Dermis microvascular lymphatic vessel endothelial cell (primary cell): ENCODE results near the gene TM9SF4. TPM values are rescaled to one million over a fixed set of nuclear protein-coding genes. Genes with fewer than 3 reads are reported as not detected.
A peak's percentile ranks its signal among the peaks of the same experiment; 100 is the strongest.
"Not testable (repeated sequence)": the region's sequence is repeated elsewhere in the genome, so short reads cannot be mapped to it uniquely, and the experiment has no call there.

ENCODE experiments used
- DNase-seq, 2 donors: peaks; one replicate each; pipeline versions ENCODE4 v3.0.0 to v3.0.0-alpha.2; 2010; ENCODE audit warnings: low read depth in 2 of 2
- total RNA-seq: library from RNA; depleted of rRNA; stranded (reverse); fragments of >200 nt; gene quantifications from 2 replicates; pipeline ENCODE4 v1.2.1, GENCODE V29; 2014

Gene TM9SF4
- total RNA-seq, 1 donor from 2014 or later, result 16.7 TPM

DNA sequence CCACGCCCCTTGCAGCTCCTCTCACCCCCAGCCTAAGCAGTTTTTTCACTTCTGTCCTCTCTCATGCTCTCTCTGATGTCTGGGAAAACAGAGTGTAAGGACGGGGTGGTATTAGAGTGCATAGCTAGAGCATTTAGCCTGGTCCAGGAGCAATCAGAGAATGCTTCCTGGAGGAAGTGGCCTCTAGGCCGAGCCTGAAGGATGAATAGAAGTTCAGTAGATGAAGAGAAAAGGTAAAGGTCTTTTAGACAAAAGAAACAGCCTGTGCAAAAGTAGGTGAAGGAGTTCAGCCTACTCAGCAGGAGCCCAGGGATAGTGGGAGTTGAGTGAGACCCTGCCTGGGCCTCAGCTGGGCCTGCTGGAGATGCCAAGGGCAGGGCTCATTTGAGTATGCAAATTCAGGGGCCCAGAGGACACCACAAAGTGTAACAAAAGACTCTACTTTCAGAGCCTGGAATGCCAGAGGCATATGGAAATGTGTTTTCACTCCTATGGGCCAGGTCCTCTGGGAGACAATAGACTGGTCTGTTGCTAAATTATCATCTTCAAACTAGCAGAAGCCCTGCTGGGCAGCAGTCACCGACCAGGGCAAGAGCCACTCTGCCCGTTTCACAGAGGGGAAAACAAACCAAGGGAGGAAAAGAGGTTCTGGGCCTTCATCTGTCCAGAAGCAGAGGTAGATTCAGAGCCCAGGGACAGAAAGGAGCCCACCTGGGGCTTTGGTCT, 19.7 kb upstream of the TM9SF4 start:
- no peak for DNase-seq

DNA sequence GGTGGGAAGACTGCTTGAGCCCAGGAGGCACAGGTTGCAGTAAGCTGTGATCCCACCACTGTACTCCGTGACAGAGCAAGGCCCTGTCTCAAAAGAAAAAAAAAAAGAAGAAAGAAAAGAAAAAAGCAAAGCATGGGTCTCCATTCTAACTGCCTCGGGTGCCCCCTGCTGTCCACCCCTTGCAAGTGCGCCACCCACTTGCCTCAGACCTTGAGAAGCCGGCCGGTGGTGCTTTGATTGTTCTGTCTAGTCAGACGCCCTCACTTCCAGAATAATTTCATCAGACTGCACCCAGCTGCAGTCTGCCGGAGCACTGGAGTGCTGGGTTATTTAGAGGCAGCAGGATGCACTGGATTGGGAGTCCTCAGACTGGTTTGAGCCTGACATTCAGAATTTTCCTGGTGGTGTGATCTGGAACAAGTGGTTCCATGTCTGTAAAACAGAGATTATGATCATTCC, 17.6 kb upstream of the TM9SF4 start:
- peak; percentile 21 to 72 for DNase-seq

DNA sequence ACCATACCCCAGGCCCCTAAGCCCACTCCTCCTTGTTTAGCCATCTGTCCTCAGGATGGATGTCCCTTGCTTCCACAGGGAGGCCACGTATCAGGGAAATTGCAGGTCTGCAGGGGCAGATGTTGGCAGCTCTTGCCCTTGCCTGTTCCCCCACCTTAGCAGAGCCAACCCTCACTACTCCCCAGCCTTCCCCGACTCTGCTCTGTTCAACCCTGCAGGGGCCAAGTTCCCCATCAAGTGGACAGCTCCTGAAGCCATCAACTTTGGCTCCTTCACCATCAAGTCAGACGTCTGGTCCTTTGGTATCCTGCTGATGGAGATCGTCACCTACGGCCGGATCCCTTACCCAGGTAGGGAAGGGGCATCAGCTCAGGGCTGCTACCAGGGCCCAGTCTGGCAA, 10.7 kb upstream of the TM9SF4 start:
- no peak for DNase-seq

DNA sequence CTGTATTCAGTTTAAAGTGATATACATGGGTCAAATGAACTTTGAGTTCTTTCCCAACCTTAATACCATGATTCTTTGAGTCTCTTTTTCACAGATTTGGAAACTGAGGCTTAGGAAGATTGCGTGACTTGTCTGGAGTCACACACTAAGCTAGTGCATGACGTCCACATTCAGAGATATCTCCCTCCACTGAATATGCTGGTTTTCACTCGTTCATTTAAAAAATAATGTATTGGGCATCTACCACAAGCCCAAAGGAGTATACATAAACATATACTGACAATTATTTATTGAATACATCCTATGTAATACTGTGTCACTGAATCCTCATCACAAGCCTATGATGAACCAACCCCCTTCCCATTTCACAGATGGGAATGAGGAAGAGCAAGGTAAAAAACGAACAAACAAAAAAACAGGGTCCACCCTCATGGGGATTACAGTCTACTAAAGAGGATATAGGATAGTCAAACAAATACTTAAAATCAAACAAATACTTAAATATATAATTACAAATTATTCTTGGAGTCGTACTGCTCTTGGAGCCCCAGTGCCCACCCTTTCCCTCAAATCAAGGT, 611 bp upstream of the TM9SF4 start:
- no peak for DNase-seq

DNA sequence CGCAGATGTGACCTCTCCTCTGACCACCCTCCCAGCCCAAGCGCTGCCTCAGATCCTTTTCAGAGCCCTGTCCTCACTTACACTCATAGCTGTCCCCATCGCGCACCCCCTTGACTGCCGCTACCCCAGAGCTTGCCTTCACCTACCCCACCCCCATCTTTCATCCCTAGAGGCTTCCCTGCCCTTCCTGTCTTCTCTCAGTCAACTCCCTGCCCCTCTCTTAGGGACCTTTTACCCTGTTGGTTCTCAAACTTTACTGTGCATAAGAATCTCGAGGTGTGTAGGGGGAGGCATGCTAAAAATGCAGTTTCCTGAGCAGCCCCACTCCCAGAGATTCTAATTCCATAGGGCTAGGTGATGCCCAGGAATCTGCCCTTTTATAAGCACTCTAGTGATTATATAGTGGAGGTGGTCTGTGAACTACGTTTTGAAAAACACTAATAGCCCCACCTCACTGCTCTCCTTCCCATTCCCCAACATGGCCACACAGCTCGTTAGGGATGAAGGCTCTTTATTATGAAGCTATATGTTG, 725 bp downstream of the TM9SF4 start:
- DNase-seq, result no peak

DNA sequence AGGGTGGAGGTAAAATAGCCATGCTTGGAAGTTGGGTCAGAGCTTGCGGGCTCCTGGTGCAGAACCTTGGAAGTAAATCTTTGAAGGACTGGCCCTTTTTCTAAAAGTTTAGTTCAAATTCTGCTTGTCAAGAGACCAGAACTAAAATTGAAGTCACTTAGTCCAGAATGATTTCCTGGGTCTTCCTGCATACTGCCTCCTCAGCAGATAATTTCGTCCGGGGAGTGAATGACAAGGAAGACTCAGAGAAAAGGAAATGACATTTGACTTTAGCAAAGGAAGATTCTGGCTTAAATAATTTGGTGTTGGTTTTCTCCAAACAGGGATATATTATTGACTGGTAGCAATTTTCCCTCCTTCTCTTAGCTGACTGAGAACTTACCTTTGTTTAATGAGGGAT, 1.2 kb downstream of the TM9SF4 start:
- DNase-seq, result no peak

DNA sequence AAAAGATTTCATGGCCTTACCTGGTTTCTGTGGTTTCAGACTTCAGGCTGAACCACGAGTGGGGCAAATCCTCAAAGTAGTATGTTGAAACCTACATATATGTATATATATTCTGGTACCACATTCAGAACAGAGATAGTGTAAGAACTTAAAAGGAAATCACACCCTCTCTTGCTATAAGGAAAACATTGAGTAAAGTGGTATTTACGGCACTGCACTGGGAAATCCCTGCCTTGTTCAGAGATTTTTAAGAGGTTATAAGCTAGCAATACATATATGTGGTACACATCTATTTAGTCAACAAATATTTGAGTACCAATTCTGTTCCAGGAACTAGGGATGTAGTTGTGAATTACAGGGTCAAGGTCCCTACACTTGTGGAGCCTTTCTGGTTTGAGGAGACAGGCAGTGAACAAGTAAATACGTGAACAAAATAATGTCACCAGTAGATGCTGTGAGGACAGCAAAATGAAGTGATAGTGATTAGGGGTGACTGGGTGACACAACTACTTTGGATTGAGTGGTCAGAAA, 1.7 kb downstream of the TM9SF4 start:
- no peak for DNase-seq

DNA sequence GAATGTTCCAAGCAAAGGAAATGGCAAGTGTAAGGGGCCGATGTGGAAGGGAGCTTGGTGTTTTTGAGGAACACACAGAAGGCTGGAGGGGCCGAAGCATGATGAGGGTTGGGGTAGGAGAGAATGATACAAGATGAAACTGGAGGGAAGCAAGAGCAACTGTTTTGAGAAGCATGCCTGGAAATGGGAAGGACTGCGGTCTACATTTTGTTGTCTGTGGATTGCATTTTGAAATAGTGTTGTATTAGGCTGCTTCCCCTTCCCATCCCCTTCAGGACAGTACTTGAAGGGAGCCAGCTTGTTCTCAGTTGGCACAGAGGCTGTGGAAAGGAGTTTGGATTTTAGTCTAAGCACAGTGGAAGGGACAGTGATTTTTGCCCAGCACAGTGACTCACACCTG, 2.2 kb downstream of the TM9SF4 start:
- DNase-seq, result no peak

DNA sequence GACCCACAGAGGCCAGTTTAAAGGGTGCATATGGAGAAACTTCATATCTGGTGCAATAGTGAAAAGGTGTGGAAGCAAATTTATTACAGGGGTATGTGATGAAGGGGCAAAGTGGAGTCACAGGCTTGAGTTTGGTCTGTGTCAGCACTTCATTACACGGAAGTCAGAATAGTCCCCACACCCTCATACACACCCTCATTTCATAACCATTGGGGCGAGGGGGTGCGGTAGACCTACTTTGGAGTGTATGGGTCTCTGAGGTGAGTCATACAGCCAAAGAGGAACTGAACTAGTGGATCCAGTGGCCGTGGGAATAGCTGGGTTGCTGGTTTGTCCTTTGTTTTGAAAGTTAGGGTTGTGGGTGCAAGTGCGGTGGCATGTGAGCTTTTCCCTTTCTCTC, 3.3 kb downstream of the TM9SF4 start:
- no peak for DNase-seq

DNA sequence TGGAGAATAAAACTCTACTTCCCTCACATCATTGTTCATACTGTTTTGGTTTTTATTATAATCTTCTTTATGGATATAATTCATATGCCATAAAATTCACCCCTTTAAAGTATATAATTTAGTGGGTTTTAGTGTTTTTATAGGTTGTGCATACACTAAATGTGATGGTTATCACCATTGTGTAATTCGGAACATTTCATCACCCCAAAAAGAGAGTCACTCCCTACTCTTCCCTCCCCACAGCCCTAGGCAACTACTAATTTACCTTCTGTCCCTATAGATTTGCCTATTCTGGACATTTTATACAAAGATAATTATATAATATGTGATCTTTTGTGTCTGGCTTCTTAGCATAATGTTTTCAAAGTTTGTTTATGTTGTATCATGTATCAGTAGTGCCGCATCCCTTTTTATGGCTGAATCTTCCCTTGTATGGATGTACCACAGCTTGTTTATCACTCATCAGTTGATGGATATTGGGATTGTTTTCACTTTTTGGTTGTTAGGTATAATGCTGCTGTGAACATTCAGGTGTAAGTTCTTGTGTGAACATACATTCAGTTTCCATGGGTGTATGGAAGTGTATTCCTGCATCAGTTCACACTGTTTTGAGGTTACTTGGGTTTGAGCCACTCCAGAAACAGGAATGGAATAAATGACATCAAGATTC, 4.2 kb downstream of the TM9SF4 start:
- DNase-seq, result no peak

DNA sequence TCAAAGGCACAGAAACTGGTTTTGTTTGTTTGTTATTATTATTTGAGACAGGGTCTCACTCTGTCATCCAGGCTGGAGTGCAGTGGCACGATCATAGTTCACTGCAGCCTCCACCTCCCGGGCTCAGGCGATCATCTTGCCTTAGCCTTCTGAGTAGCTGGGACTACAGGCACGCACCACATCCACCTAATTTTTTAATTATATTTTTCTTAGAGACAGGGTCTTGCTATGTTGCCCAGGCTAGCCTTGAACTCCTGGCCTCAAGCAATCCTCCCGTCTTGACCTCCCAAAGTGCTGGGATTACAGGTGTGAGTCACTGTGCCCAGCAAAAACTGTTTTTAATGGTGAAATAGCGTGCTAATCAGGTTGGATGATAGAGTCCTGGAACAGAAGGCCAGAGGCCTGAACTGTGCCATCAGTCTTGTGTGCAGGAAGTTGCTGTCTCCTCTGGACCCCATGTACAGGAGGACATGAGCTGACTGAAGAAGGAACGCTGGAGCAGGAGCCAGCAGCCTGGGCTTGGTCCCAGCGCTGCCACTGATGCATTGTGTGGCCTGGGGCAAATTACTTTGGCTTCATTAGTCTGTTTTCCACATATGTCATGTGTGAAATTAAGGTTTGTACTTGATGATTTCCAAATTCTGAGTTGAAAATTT, 4.9 kb downstream of the TM9SF4 start:
- DNase-seq, result no peak

DNA sequence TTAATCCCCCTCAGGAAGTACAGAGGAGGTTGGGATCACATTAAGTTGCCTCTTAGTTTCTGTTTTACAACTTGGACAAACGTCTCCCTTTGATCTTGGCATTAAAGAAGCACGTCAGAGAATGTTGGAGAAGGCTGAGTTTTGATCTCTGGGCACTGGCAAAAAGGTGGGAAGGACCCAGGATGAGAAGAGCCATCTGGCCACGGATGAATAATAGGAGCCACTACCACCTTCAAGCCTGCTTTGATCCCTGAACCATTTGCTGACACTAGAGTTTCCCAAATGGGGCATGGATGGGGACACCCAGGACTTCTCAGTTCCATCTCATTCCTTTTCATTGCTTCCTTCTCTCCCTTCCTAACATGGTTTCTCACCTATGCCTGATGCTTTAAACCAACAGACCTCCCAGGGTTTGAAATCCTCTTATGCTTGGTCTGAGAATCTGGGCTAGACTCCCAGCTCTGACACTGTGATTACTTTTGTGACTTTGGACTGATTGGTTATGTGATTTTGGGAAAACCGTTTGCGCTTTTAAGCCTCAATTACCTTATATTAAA, 5.8 kb downstream of the TM9SF4 start:
- DNase-seq, result no peak

DNA sequence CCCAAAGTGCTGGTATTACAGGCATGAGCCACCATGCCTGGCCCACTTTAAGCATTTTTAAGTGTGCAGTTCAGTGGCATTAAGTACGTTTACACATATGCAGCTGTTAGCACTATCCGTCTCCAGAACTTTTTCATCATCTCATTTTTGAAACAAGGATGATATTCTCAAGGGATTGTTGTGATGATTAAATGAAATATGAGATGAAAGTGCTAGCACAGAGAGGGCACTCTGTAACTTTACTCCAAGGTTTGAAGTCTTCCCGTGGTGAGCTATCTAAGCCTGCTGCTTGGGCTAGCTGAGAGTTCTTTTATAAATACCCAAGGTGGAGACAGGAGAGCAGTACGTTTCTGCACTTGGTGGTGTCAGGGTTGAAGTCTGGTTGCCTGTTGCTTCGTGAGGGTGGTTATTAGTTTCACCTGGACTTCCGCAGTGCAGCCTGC, 6.6 kb downstream of the TM9SF4 start:
- DNase-seq, result no peak

DNA sequence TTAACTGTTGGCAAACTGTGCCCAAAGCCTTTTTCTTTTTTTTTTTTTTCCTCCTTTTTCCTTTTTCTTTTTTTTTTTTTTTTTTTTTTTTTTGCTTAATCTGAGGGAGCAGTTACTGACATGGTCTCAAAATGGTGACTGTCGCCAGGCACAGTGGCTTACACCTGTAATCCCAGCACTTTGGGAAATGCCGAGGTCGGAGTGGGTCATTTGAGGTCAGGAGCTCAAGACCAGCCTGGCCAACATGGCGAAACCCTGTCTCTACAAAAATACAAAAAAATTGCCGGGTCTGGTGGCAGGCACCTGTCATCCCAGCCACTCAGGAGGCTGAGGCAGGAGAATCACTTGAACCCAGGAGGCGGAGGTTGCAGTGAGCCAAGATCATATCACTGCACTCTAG, 7.3 kb downstream of the TM9SF4 start:
- not testable (repeated sequence) for DNase-seq

DNA sequence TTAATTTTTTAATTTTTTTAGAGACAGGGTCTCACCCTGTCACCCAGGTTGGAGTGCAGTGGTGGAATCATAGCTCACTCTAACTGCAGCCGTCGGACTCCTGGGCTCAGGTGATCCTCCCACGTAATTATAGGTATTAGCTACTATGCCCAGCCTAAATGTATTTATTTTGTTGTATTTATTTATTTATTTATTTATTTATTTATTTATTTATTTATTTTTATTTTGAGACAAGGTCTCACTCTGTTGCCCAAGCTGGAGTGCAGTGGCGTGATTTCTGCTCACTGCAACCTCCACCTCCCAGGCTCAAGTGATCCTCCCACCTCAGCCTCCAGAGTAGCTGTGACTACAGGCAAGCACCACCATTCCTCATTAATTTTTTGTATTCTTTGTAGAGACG, 8.9 kb downstream of the TM9SF4 start:
- not testable (repeated sequence) for DNase-seq

DNA sequence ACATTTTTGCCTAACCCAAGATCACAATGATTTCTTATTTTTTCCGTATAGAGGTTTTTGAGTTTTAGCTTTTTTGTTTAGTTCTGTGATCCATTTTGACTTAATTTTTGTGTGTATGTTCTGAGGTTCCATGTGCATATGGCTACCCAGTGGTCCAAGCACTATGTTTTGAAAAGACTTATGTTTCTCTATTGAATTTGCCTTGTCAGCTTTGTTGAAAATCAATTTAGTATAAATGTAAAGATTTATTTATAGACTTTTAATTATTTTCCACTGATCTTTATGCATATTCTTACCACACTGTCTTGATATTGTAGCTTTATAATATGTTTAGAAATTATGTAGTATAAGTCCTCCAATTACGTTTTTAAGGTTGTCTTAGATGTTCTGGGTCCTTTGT, 10.2 kb downstream of the TM9SF4 start:
- DNase-seq, result no peak

DNA sequence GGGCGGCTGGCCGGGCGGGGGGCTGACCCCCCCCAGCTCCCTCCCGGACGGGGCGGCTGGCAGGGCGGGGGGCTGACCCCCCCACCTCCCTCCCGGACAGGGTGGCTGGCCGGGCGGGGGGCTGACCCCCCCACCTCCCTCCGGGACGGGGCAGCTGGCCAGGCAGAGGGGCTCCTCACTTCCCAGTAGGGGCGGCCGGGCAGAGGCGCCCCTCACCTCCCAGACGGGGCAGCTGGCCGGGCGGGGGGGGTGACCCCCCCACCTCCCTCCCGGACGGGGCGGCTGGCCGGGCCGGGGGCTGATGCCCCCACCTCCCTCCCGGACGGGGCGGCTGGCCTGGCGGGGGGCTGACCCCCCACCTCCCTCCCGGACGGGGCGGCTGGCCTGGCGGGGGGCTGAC, 12.4 kb downstream of the TM9SF4 start:
- DNase-seq, result not testable (repeated sequence)

DNA sequence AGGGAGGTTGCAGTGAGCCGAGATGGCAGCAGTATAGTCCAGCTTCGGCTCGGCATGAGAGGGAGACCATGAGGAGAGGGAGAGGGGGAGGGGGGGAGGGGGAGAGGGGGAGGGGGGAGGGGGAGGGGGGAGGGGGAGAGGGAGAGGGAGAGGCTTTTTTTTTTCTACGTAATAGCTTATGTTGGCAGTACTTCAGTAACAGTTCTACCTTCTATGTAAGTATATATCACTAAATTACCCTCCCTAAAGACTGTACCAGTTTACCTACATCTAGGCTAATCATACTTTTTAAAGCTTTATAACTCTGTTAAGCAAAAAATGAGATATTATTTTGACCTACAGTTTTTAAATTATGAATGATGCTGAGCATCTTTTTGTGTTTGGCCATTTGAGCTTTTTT, 13.6 kb downstream of the TM9SF4 start:
- DNase-seq, result no peak

DNA sequence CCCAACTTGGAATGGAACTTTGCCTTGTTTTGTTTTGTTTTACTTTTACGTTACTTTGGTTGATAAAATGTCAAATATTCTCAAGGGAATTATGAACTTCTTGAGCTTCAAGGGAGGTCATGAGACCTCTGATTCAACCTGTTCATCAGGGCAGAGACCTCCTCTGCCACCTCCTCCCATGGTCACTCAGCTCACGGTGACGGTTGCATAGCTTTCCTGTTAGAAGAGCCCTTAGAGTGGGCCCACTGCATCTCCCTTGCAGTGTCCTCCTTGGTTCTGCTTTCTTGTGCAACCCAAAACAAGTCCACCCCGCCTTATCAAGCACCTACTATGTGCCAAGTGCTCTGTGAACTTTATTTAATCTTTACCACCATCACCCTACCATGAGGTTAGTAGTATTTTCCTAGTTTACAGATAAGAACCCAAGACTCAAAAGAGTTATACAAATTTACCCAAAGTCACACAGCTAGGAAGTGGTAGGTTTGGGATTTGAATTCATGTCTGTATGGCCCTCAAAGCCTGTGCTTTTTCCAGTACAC, 15.5 kb downstream of the TM9SF4 start:
- DNase-seq, result no peak

DNA sequence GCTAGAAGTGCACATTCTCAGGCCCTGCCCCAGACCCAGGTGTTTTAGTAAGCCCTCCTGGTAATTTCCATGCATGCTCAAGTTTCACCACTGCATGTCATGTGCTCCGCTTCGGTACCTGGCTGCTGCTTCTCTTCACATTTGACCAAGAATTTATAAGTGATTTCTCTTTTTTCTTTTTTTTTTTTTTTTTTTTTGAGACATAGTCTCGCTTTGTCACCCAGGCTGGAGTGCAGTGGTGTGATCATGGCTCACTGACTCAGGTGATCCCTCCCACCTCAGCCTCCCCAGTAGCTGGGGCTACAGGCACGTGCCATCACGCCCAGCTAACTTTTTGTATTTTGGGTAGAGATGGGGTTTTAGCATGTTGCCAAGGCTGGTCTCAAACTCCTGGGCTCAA, 16.0 kb downstream of the TM9SF4 start:
- no peak for DNase-seq

DNA sequence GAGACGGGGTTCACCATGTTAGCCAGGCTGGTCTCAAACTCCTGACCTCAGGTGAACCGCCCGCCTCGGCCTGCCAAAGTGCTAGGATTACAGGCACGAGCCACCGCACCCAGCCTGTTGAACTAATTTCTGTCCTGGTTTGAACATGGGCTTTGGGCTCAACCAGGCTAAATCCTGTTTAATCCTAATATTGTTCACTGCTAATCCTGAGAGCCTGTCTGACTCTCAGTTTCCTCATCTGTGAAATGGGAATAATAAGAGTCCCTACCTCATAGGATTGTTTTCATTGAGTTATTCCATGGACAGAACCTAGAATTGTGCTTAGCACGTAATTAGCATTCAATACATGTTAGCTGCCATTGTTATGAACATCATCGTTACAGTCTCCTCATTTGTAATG, 17.4 kb downstream of the TM9SF4 start:
- DNase-seq, result no peak
